Adrenal gland (tissue), 5 donors: ENCODE results near the gene MOV10L1.

Experiments used
- POLR2A ChIP-seq, 2 donors: fragments of 450-650 bp; IDR thresholded peaks; one replicate each; pipeline ENCODE4 v1.6.1; 2017; ENCODE audit warnings: antibody characterized with exemption in 2 of 2, mild to moderate bottlenecking in 2 of 2, moderate library complexity in 1 of 2
- TF ChIP-seq, protein P1 (sequence below), 6 experiments: fragments of 450-650 bp in 4 of 6; fragments of 200-600 bp in 2 of 6; sonication (generic) in 1 of 6; IDR thresholded peaks; 1 replicate in 5 of 6; 2 replicates in 1 of 6; pipeline versions ENCODE4 v1.5.1 to v1.8.0; 2016 to 2021; ENCODE audit warnings: antibody characterized with exemption in 6 of 6, mild to moderate bottlenecking in 2 of 6, moderate library complexity in 1 of 6
- donor health status: DM: no; HTN: no; CAD: no.

DNA sequence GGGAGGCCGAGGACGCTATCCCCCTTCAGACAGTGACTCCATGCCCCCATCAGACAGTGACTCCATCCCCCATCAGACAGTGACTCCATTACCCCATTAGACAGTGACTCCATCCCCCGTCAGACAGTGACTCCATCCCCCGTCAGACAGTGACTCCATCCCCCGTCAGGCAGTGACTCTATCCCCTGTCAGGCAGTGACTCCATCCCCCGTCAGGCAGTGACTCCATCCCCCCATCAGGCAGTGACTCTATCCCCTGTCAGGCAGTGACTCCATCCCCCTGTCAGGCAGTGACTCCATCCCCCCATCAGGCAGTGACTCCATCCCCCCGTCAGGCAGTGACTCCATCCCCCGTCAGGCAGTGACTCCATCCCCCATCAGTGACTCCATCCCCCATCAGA lies 22.6 kb upstream of the MOV10L1 start:
- TF ChIP-seq, protein P1, sequence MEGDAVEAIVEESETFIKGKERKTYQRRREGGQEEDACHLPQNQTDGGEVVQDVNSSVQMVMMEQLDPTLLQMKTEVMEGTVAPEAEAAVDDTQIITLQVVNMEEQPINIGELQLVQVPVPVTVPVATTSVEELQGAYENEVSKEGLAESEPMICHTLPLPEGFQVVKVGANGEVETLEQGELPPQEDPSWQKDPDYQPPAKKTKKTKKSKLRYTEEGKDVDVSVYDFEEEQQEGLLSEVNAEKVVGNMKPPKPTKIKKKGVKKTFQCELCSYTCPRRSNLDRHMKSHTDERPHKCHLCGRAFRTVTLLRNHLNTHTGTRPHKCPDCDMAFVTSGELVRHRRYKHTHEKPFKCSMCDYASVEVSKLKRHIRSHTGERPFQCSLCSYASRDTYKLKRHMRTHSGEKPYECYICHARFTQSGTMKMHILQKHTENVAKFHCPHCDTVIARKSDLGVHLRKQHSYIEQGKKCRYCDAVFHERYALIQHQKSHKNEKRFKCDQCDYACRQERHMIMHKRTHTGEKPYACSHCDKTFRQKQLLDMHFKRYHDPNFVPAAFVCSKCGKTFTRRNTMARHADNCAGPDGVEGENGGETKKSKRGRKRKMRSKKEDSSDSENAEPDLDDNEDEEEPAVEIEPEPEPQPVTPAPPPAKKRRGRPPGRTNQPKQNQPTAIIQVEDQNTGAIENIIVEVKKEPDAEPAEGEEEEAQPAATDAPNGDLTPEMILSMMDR (IDR thresholded peaks at IDR 0.05): no peak
- no peak for TF ChIP-seq POLR2A (IDR thresholded peaks at IDR 0.05)
